HG03521 (cell line): Measurements from ENCODE around the gene RASA3.
"Not testable (repeated sequence)": the region's sequence is repeated elsewhere in the genome, so short reads cannot be mapped to it uniquely, and the experiment has no call there.

Experiments used
- ATAC-seq: cut with Tn5 transposase; IDR thresholded peaks from one replicate; pipeline ENCODE4 v1.9.1; 2021; ENCODE audit warnings: mild to moderate bottlenecking, moderate library complexity; ENCODE audit not compliant: unreplicated experiment

Gene RASA3

GRCh38 chr13:114155926-114156883 is 23.8 kb upstream of the RASA3 start:
- ATAC-seq: no peak

GRCh38 chr13:114155320-114155719 is 22.9 kb upstream of the RASA3 start:
- ATAC-seq: no peak

GRCh38 chr13:114154476-114154875 is 22.1 kb upstream of the RASA3 start:
- no peak for ATAC-seq

GRCh38 chr13:114153485-114154080 is 21.2 kb upstream of the RASA3 start:
- ATAC-seq: no peak

- no peak for ATAC-seq
Measured at GRCh38 chr13:114152831-114153371, 20.5 kb upstream of the RASA3 start.

- ATAC-seq: no peak
Measured at GRCh38 chr13:114152285-114152645, 19.8 kb upstream of the RASA3 start.

GRCh38 chr13:114151565-114152284 is 19.3 kb upstream of the RASA3 start:
- ATAC-seq: no peak

- ATAC-seq: no peak
Measured at GRCh38 chr13:114151031-114151430, 18.6 kb upstream of the RASA3 start.

- ATAC-seq: no peak
Measured at GRCh38 chr13:114149774-114150740, 17.6 kb upstream of the RASA3 start.

GRCh38 chr13:114148886-114149285 is 16.5 kb upstream of the RASA3 start:
- ATAC-seq: not testable (repeated sequence)

- ATAC-seq: peak; percentile 87
Measured at GRCh38 chr13:114148521-114148855, 16.1 kb upstream of the RASA3 start.

- ATAC-seq: peak; percentile 5
Measured at GRCh38 chr13:114147803-114148520, 15.5 kb upstream of the RASA3 start.

- no peak for ATAC-seq
Measured at GRCh38 chr13:114146629-114147028, 14.2 kb upstream of the RASA3 start.

- ATAC-seq: no peak
Measured at GRCh38 chr13:114146173-114146572, 13.8 kb upstream of the RASA3 start.

- ATAC-seq: no peak
Measured at GRCh38 chr13:114145722-114146121, 13.3 kb upstream of the RASA3 start.

- no peak for ATAC-seq
Measured at GRCh38 chr13:114145256-114145655, 12.8 kb upstream of the RASA3 start.

- no peak for ATAC-seq
Measured at GRCh38 chr13:114144606-114145244, 12.3 kb upstream of the RASA3 start.

GRCh38 chr13:114143806-114144605 is 11.6 kb upstream of the RASA3 start:
- no peak for ATAC-seq
